COLO829 (cell line): ENCODE data around the gene VRK3.

Experiments used
- DNase-seq: peaks from one replicate; pipeline ENCODE4 v3.0.0; 2012; ENCODE audit warnings: low spot score

VRK3 gene

GRCh38 chr19:50030225-50030624 is 5.1 kb upstream of the VRK3 start:
- no peak for DNase-seq

- DNase-seq: no peak
These were observed 1.4 kb upstream of the VRK3 start for GRCh38 chr19:50026550-50026906.

- peak; percentile 86 for DNase-seq
These were observed 800 bp upstream of the VRK3 start, which contains the start of gene ZNF473 for GRCh38 chr19:50025794-50026549. ZNF473 (plus strand) TSS chr19:50026005; CDS start chr19:50031083, 5,078 bp downstream.

- DNase-seq: no peak
These were observed 502 bp downstream of the VRK3 start for GRCh38 chr19:50024719-50025021.

GRCh38 chr19:50022823-50023222 is 2.3 kb downstream of the VRK3 start:
- no peak for DNase-seq

- no peak for DNase-seq
These were observed 4.7 kb downstream of the VRK3 start for GRCh38 chr19:50020481-50020880.

- no peak for DNase-seq
These were observed 8.9 kb downstream of the VRK3 start for GRCh38 chr19:50016225-50016807.

GRCh38 chr19:50008532-50008931 is 16.6 kb downstream of the VRK3 start:
- DNase-seq: no peak

- no peak for DNase-seq
These were observed 17.2 kb downstream of the VRK3 start for GRCh38 chr19:50007947-50008346.

- DNase-seq: no peak
These were observed 18.0 kb downstream of the VRK3 start for GRCh38 chr19:50007170-50007569.

- DNase-seq: no peak
These were observed 19.7 kb downstream of the VRK3 start for GRCh38 chr19:50005428-50005827.

GRCh38 chr19:50003810-50004419 is 21.3 kb downstream of the VRK3 start:
- DNase-seq: peak; percentile 75

GRCh38 chr19:50003254-50003788 is 21.9 kb downstream of the VRK3 start:
- DNase-seq: no peak

GRCh38 chr19:50002386-50002960 is 22.7 kb downstream of the VRK3 start:
- no peak for DNase-seq

- no peak for DNase-seq
These were observed 23.4 kb downstream of the VRK3 start for GRCh38 chr19:50001775-50002174.

GRCh38 chr19:50000841-50001557 is 24.2 kb downstream of the VRK3 start:
- no peak for DNase-seq

- DNase-seq: no peak
These were observed 24.9 kb downstream of the VRK3 start for GRCh38 chr19:50000038-50000840.

GRCh38 chr19:49999371-50000010 is 25.7 kb downstream of the VRK3 start:
- DNase-seq: no peak

- DNase-seq: peak; percentile 67
These were observed 27.5 kb downstream of the VRK3 start for GRCh38 chr19:49997709-49998108.

- no peak for DNase-seq
These were observed 36.7 kb downstream of the VRK3 start for GRCh38 chr19:49988433-49988832.

- no peak for DNase-seq
These were observed 37.2 kb downstream of the VRK3 start for GRCh38 chr19:49988007-49988406.
